ENCODE measurements around the gene EEA1. TPM values are rescaled to one million over a fixed set of nuclear protein-coding genes. Genes with fewer than 3 reads are reported as not detected.

EEA1 gene
- total and polyA plus RNA-seq, 2 of the 4 experiments (the other 2 are of a cell fraction), result 4.6 to 12.5 TPM

DNA sequence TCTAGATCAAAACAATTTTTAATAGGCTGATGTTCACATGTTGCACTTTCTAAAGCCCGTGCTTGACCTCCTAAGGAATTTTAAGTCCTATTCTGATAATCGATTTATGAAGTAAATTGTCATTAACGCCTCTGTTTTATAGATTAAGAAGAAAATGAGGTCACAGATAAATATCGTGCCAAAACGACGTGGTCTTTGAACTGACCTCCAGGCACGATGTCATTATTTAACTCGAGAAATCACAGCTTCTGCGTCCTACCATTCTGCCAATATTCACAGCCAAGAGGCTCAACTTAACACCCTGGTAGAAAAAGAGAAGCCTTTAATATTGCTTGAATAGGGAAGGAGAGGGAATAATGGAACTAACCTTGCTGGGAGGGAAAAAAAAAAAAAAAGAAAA, 888 bp upstream of the EEA1 start:
- Histone ChIP-seq H2AFZ (replicated peaks; ENCODE audit: low read length, poor library complexity) (no peak overlapping the region), H4K20me1 (ENCODE audit: insufficient read depth, low read length) (peaks cover 12% of the 10 kb centered on the region), H2AK9ac (replicated peaks; ENCODE audit: low read depth, low read length, poor library complexity) (no peak overlapping the region), H3K9me1 (ENCODE audit: insufficient read depth, low read length) (peaks cover 6% of the 10 kb centered on the region), H4K5ac (ENCODE audit: low read depth, low read length) (peak overlapping the region; percentile 7; the same call in 1 of the 2 replicates), H3K4me2 (ENCODE audit: low read depth, low read length) (peak overlapping the region; percentile 87), H2BK5ac (ENCODE audit: low read depth, low read length, poor library complexity, severe bottlenecking) (peak overlapping the region; percentile 82), H3K18ac (ENCODE audit: low read depth, low read length) (0 out of 2 replicates have a peak overlapping the region, but pooled peaks have one; percentile 5), H3K4ac (ENCODE audit: low read depth, low read length) (peak overlapping the region; percentile 88), H3K4me3 (ENCODE audit: insufficient read depth, low read depth, low read length) (peak overlapping the region; percentile 61), H2BK15ac (ENCODE audit: low read depth, low read length) (peak overlapping the region; percentile 13; the same call in 2 of the 3 replicates), H2BK120ac (ENCODE audit: low read depth, low read length) (peak overlapping the region; percentile 80), H4K8ac (ENCODE audit: low read depth in 2 of 2, low read length in 2 of 2) (peak overlapping the region; percentile 20 to 80; a peak in 3 of 4 replicates), H3K14ac (replicated peaks; ENCODE audit: low read depth, low read length) (peak overlapping the region; percentile 92), H3K23ac (ENCODE audit: low read depth, low read length) (peak overlapping the region; percentile 95), H4K91ac (ENCODE audit: insufficient read depth, low read depth, low read length) (peak overlapping the region; percentile 82; the same call in 1 of the 2 replicates), H2AK5ac (ENCODE audit: low read depth, low read length) (peak overlapping the region; percentile 54; the same call in 1 of the 2 replicates), H3K27me3 (ENCODE audit: control insufficient read depth, insufficient read depth, low read length) (no peaks in the 10 kb centered on the region), H3K36me3 (ENCODE audit: control insufficient read depth, insufficient read depth, low read length) (no peaks in the 10 kb centered on the region), H3K9me3 (ENCODE audit: control insufficient read depth, insufficient read depth, low read length) (no peaks in the 10 kb centered on the region), H3K27ac (ENCODE audit: insufficient read depth, low read length) (peak overlapping the region; percentile 70; the same call in 1 of the 2 replicates), H2BK20ac (ENCODE audit: low read depth, low read length) (no peak overlapping the region; the same call in 1 of the 2 replicates), H3K4me1 (ENCODE audit: control insufficient read depth, insufficient read depth, low read length) (peaks cover 10% of the 10 kb centered on the region), H3K56ac (ENCODE audit: extremely low read depth, insufficient read depth, low read length) (peak overlapping the region; percentile 82), H3K9ac (ENCODE audit: low read depth, low read length) (peak overlapping the region; percentile 81), H3K79me1 (ENCODE audit: low read depth in 1 of 2, low read length in 2 of 2) (peaks cover 4 to 21% of the 10 kb centered on the region in 2 experiments; a peak in 2 of 4 replicates)
- dilution Hi-C loops (cut with HindIII; ENCODE audit: low sequenced_read_pairs, unreplicated experiment), result no loop called here
- no peak for TF ChIP-seq RCOR1 (IDR thresholded peaks at IDR 0.05; ENCODE audit: insufficient replicate concordance, low read length)
- TF ChIP-seq POLR2A (IDR thresholded peaks at IDR 0.05; ENCODE audit: low read depth, low read length), result no peak
- no peak for TF ChIP-seq MAFK (IDR thresholded peaks at IDR 0.05; ENCODE audit: low read depth, low read length)
- TF ChIP-seq ELK1 (IDR thresholded peaks at IDR 0.05; ENCODE audit: borderline replicate concordance, low read depth, low read length), result no peak
- TF ChIP-seq RFX5 (IDR thresholded peaks at IDR 0.05; ENCODE audit: low read depth, low read length), result no peak
- TF ChIP-seq RAD21 (IDR thresholded peaks at IDR 0.05; ENCODE audit: low read length), result no peak
- TF ChIP-seq MAZ (IDR thresholded peaks at IDR 0.05; ENCODE audit: borderline replicate concordance, low read depth, low read length), result no peak
- TF ChIP-seq MXI1 (IDR thresholded peaks at IDR 0.05; ENCODE audit: borderline replicate concordance, low read depth, low read length), result no peak
- TF ChIP-seq, protein P1, sequence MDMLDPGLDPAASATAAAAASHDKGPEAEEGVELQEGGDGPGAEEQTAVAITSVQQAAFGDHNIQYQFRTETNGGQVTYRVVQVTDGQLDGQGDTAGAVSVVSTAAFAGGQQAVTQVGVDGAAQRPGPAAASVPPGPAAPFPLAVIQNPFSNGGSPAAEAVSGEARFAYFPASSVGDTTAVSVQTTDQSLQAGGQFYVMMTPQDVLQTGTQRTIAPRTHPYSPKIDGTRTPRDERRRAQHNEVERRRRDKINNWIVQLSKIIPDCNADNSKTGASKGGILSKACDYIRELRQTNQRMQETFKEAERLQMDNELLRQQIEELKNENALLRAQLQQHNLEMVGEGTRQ (IDR thresholded peaks at IDR 0.05; ENCODE audit: low read depth, low read length), result no peak
- TF ChIP-seq CHD1 (IDR thresholded peaks at IDR 0.05; ENCODE audit: low read depth, low read length), result no peak
- no peak for TF ChIP-seq NFE2L2 (IDR thresholded peaks at IDR 0.05; ENCODE audit: low read depth, low read length)
- no peak for TF ChIP-seq CEBPB (IDR thresholded peaks at IDR 0.05; ENCODE audit: low read depth, low read length)
- ATAC-seq (ENCODE audit: low read depth) (no peak), DNase-seq (no peak)
- ChIA-PET CTCF (no interaction called here), POLR2A (ENCODE audit: unreplicated experiment) (interaction anchor here (0.6 kb wide), 1 partner anchor 377 kb away, joined by 4 read pairs; no protein-coding TSS in a partner anchor)
- BruUV-seq (replicated peaks), result no TSS peak
- intact Hi-C loops (cut with micrococcal nuclease), result loop anchor here (5.0 kb wide), 2 partner anchors 42 to 487 kb away; no protein-coding TSS in a partner anchor
- no CpG with 5 or more reads among the region's 9 CpGs for WGBS, 2 experiments (ENCODE audit: extremely low coverage in 2 of 2, insufficient read length in 1 of 2)
- in situ Hi-C loops (cut with MboI; ENCODE audit: low sequenced_read_pairs), result no loop called here
